Measurements from ENCODE around the gene RGS10. TPM values are rescaled to one million over a fixed set of nuclear protein-coding genes. Genes with fewer than 3 reads are reported as not detected.

The RGS10 gene
- polyA plus RNA-seq, 3 donors, result 57.1 to 87.2 (median 75.8) TPM

DNA sequence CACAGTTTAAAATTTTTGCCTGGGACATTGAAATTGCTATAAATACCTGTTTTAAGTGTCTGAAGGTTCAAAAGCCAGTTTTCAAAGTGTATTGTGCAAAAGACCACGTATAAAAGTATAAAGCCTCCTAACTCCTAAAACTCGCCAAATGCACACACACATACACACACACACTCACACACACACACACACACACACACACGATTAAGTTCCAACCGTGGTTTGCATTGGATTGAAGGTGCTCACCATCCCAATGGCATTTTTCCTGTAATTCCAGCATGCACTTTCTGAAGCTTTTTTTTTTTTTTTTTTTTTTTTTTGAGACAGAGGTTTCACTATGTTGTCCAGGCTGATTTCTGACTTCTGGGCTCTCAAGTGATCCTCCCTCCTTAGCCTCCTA is 2.8 kb upstream of the RGS10 start:
- TF ChIP-seq, protein P1, sequence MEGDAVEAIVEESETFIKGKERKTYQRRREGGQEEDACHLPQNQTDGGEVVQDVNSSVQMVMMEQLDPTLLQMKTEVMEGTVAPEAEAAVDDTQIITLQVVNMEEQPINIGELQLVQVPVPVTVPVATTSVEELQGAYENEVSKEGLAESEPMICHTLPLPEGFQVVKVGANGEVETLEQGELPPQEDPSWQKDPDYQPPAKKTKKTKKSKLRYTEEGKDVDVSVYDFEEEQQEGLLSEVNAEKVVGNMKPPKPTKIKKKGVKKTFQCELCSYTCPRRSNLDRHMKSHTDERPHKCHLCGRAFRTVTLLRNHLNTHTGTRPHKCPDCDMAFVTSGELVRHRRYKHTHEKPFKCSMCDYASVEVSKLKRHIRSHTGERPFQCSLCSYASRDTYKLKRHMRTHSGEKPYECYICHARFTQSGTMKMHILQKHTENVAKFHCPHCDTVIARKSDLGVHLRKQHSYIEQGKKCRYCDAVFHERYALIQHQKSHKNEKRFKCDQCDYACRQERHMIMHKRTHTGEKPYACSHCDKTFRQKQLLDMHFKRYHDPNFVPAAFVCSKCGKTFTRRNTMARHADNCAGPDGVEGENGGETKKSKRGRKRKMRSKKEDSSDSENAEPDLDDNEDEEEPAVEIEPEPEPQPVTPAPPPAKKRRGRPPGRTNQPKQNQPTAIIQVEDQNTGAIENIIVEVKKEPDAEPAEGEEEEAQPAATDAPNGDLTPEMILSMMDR (IDR thresholded peaks at IDR 0.05), result no peak
- peaks cover 21% of the 10 kb centered on the region for H3K4me1 Mint-ChIP-seq
- Histone ChIP-seq H3K27me3 (ENCODE audit: control insufficient read depth in 2 of 2, insufficient read depth in 2 of 2, low read length in 2 of 2) (peaks cover 0 to 11% of the 10 kb centered on the region in 2 donors), H3K79me2 (ENCODE audit: insufficient read depth, low read length) (peaks cover 15% of the 10 kb centered on the region), H3K36me3 (replicated peaks in 1 of 2; ENCODE audit: control insufficient read depth in 1 of 2, insufficient read depth in 2 of 2, low read length in 2 of 2) (no peaks in the 10 kb centered on the region), H3K27ac (ENCODE audit: low read depth in 1 of 2, low read length in 2 of 2) (no peak overlapping the region), H3K4me2 (replicated peaks; ENCODE audit: extremely low read depth, low read length, poor library complexity, severe bottlenecking) (no peak overlapping the region), H3K4me3 (replicated peaks in 1 of 3; ENCODE audit: low read depth in 2 of 3, low read length in 3 of 3) (no peak overlapping the region), H4K20me1 (ENCODE audit: insufficient read depth, low read length) (peaks cover 18% of the 10 kb centered on the region), H2AFZ (ENCODE audit: insufficient read depth, low read depth, low read length, poor library complexity, severe bottlenecking) (no peak overlapping the region), H3K9ac (ENCODE audit: insufficient read depth, low read length, poor library complexity, severe bottlenecking) (no peak overlapping the region), H3K9me3 (replicated peaks in 1 of 2; ENCODE audit: control insufficient read depth in 1 of 2, insufficient read depth in 1 of 2, low read length in 2 of 2) (no peaks in the 10 kb centered on the region), H3K4me1 (ENCODE audit: control insufficient read depth in 1 of 2, insufficient read depth in 2 of 2, low read length in 2 of 2) (peaks cover 16 to 29% of the 10 kb centered on the region in 2 donors)
- H3K36me3 Mint-ChIP-seq, result no peaks in the 10 kb centered on the region
- no peak for DNase-seq
- no peak overlapping the region for H3K4me3 Mint-ChIP-seq
- no CpG with 5 or more reads among the region's 4 CpGs for WGBS (ENCODE audit: insufficient coverage)
- intact Hi-C loops (cut with micrococcal nuclease), result no loop called here
- peaks cover 19 to 21% (median 21%) of the 10 kb centered on the region in 3 donors for H3K27me3 Mint-ChIP-seq (ENCODE audit: low read depth in 3 of 3)
- no peak overlapping the region for H3K27ac Mint-ChIP-seq
- peaks cover 0 to 2% (median 0%) of the 10 kb centered on the region in 7 donors for H3K9me3 Mint-ChIP-seq

- 54% methylated on average over 9 of the region's 19 CpGs for WGBS (ENCODE audit: insufficient coverage)
- Histone ChIP-seq H3K9me3 (replicated peaks in 1 of 2; ENCODE audit: control insufficient read depth in 1 of 2, insufficient read depth in 1 of 2, low read length in 2 of 2) (no peaks in the 10 kb centered on the region), H3K4me3 (replicated peaks in 1 of 3; ENCODE audit: low read depth in 2 of 3, low read length in 3 of 3) (peak overlapping the region in 1 of 3 experiments; percentile 85), H4K20me1 (ENCODE audit: insufficient read depth, low read length) (peaks cover 30% of the 10 kb centered on the region), H2AFZ (ENCODE audit: insufficient read depth, low read depth, low read length, poor library complexity, severe bottlenecking) (peak overlapping the region; percentile 87), H3K27ac (ENCODE audit: low read depth in 1 of 2, low read length in 2 of 2) (no peak overlapping the region), H3K4me2 (replicated peaks; ENCODE audit: extremely low read depth, low read length, poor library complexity, severe bottlenecking) (peak overlapping the region; percentile 84), H3K79me2 (ENCODE audit: insufficient read depth, low read length) (peaks cover 27% of the 10 kb centered on the region), H3K27me3 (ENCODE audit: control insufficient read depth in 2 of 2, insufficient read depth in 2 of 2, low read length in 2 of 2) (peaks cover 0 to 11% of the 10 kb centered on the region in 2 donors), H3K4me1 (ENCODE audit: control insufficient read depth in 1 of 2, insufficient read depth in 2 of 2, low read length in 2 of 2) (peaks cover 18 to 38% of the 10 kb centered on the region in 2 donors), H3K9ac (ENCODE audit: insufficient read depth, low read length, poor library complexity, severe bottlenecking) (no peak overlapping the region), H3K36me3 (replicated peaks in 1 of 2; ENCODE audit: control insufficient read depth in 1 of 2, insufficient read depth in 2 of 2, low read length in 2 of 2) (no peaks in the 10 kb centered on the region)
- DNase-seq, result no peak
- intact Hi-C loops (cut with micrococcal nuclease), result no loop called here
- peaks cover 17 to 19% (median 18%) of the 10 kb centered on the region in 3 donors for H3K27me3 Mint-ChIP-seq (ENCODE audit: low read depth in 3 of 3)
- H3K4me3 Mint-ChIP-seq, result peak overlapping the region; percentile 81 to 90
- H3K4me1 Mint-ChIP-seq, result peaks cover 32% of the 10 kb centered on the region
- H3K9me3 Mint-ChIP-seq, result peaks cover 0 to 2% (median 0%) of the 10 kb centered on the region in 7 donors
- TF ChIP-seq, protein P1 (IDR thresholded peaks at IDR 0.05), result no peak
- peak overlapping the region in 2 of 7 donors; percentile 4 to 36 for H3K27ac Mint-ChIP-seq
- H3K36me3 Mint-ChIP-seq, result peaks cover 2% of the 10 kb centered on the region in 2 donors
Observed at GRCh38 chr10:119543814-119544642, 1.5 kb upstream of the RGS10 start.
